HEK293 (cell line): Measurements from ENCODE around the gene DDX39A.

ENCODE experiments used
- ATF2 ChIP-seq: fragments of 450-650 bp; formaldehyde crosslinking; IDR thresholded peaks from 2 replicates; pipeline ENCODE4 v1.5.1; 2016; ENCODE audit warnings: missing biosample characterization, missing genetic modification characterization, low read depth
- GLI4 ChIP-seq: fragments of 450-650 bp; formaldehyde crosslinking; IDR thresholded peaks from 2 replicates; pipeline ENCODE4 v1.5.1; 2016; ENCODE audit warnings: missing biosample characterization, missing genetic modification characterization
- HIC1 ChIP-seq: fragments of 450-650 bp; formaldehyde crosslinking; IDR thresholded peaks from 2 replicates; pipeline ENCODE4 v1.5.1; 2016; ENCODE audit warnings: missing biosample characterization, missing genetic modification characterization
- HOXD13 ChIP-seq: sonication (generic); formaldehyde crosslinking; IDR thresholded peaks from 2 replicates; pipeline ENCODE4 v1.8.0; 2022; ENCODE audit warnings: missing genetic modification reagents, borderline replicate concordance
- MEIS1 ChIP-seq: sonication (generic); formaldehyde crosslinking; IDR thresholded peaks from 2 replicates; pipeline ENCODE4 v1.8.1; 2022; ENCODE audit warnings: missing genetic modification reagents, mild to moderate bottlenecking, borderline replicate concordance
- MZF1 ChIP-seq: fragments of 450-650 bp; formaldehyde crosslinking; IDR thresholded peaks from 2 replicates; pipeline ENCODE4 v1.5.1; 2017; ENCODE audit warnings: missing biosample characterization, missing genetic modification characterization, borderline replicate concordance
- SCRT2 ChIP-seq: fragments of 450-650 bp; formaldehyde crosslinking; IDR thresholded peaks from 2 replicates; pipeline ENCODE4 v1.5.1; 2016; ENCODE audit warnings: missing biosample characterization, missing genetic modification characterization
- ZBTB20 ChIP-seq: fragments of 450-650 bp; formaldehyde crosslinking; IDR thresholded peaks from 2 replicates; pipeline ENCODE4 v1.5.1; 2016; ENCODE audit warnings: missing biosample characterization, missing genetic modification characterization
- ZEB2 ChIP-seq: fragments of 450-650 bp; formaldehyde crosslinking; IDR thresholded peaks from 2 replicates; pipeline ENCODE4 v1.5.1; 2016; ENCODE audit warnings: missing biosample characterization, missing genetic modification characterization
- ZNF132 ChIP-seq: fragments of 450-650 bp; formaldehyde crosslinking; IDR thresholded peaks from 2 replicates; pipeline ENCODE4 v1.5.1; 2017; ENCODE audit warnings: missing biosample characterization, missing genetic modification characterization, borderline replicate concordance
- ZNF138 ChIP-seq: fragments of 450-650 bp; formaldehyde crosslinking; IDR thresholded peaks from 2 replicates; pipeline ENCODE4 v1.5.1; 2016; ENCODE audit warnings: missing biosample characterization, missing genetic modification characterization, borderline replicate concordance
- ZNF175 ChIP-seq: fragments of 450-650 bp; formaldehyde crosslinking; IDR thresholded peaks from 2 replicates; pipeline ENCODE4 v1.5.1; 2016; ENCODE audit warnings: missing biosample characterization, missing genetic modification characterization
- ZNF26 ChIP-seq: fragments of 450-650 bp; formaldehyde crosslinking; IDR thresholded peaks from 2 replicates; pipeline ENCODE4 v1.5.1; 2016; ENCODE audit warnings: missing biosample characterization, missing genetic modification characterization
- ZNF354C ChIP-seq: fragments of 450-650 bp; formaldehyde crosslinking; IDR thresholded peaks from 2 replicates; pipeline ENCODE4 v1.5.1; 2016; ENCODE audit warnings: missing biosample characterization, missing genetic modification characterization, low read depth, borderline replicate concordance
- ZNF391 ChIP-seq: fragments of 450-650 bp; formaldehyde crosslinking; IDR thresholded peaks from 2 replicates; pipeline ENCODE4 v1.5.1; 2016; ENCODE audit warnings: low read depth, missing biosample characterization, missing genetic modification characterization, borderline replicate concordance
- ZNF510 ChIP-seq: fragments of 450-650 bp; formaldehyde crosslinking; IDR thresholded peaks from 2 replicates; pipeline ENCODE4 v1.5.1; 2018; ENCODE audit warnings: mild to moderate bottlenecking, missing genetic modification characterization, missing biosample characterization; ENCODE audit not compliant: insufficient replicate concordance
- ZNF585B ChIP-seq: fragments of 450-650 bp; formaldehyde crosslinking; IDR thresholded peaks from 2 replicates; pipeline ENCODE4 v1.5.1; 2016; ENCODE audit warnings: missing biosample characterization, missing genetic modification characterization
- ZNF629 ChIP-seq: fragments of 450-650 bp; formaldehyde crosslinking; IDR thresholded peaks from 2 replicates; pipeline ENCODE4 v1.5.1; 2017; ENCODE audit warnings: missing biosample characterization, missing genetic modification characterization
- ZNF654 ChIP-seq: fragments of 450-650 bp; formaldehyde crosslinking; IDR thresholded peaks from 2 replicates; pipeline ENCODE4 v1.5.1; 2016; ENCODE audit warnings: low read depth, missing biosample characterization, missing genetic modification characterization
- ZNF670 ChIP-seq: fragments of 450-650 bp; formaldehyde crosslinking; IDR thresholded peaks from 2 replicates; pipeline ENCODE4 v1.5.1; 2016; ENCODE audit warnings: missing biosample characterization, missing genetic modification characterization, low read depth
- ZNF701 ChIP-seq: fragments of 450-650 bp; formaldehyde crosslinking; IDR thresholded peaks from 2 replicates; pipeline ENCODE4 v1.5.1; 2016; ENCODE audit warnings: missing biosample characterization, missing genetic modification characterization
- ZNF776 ChIP-seq: fragments of 450-650 bp; formaldehyde crosslinking; IDR thresholded peaks from 2 replicates; pipeline ENCODE4 v1.5.0; 2017; ENCODE audit warnings: missing biosample characterization, missing genetic modification characterization, borderline replicate concordance
- ZSCAN23 ChIP-seq: fragments of 450-650 bp; formaldehyde crosslinking; IDR thresholded peaks from 2 replicates; pipeline ENCODE4 v1.5.1; 2016; ENCODE audit warnings: missing biosample characterization, missing genetic modification characterization
- TF ChIP-seq, protein P1 (sequence below): fragments of 450-650 bp; formaldehyde crosslinking; IDR thresholded peaks from 2 replicates; pipeline ENCODE4 v1.5.1; 2016; ENCODE audit warnings: missing biosample characterization, missing genetic modification characterization
- TF ChIP-seq, protein P2 (sequence below): fragments of 450-650 bp; formaldehyde crosslinking; conservative IDR thresholded peaks from 2 replicates; pipeline ENCODE4 v1.5.1; 2016; ENCODE audit warnings: low read depth, missing biosample characterization, missing genetic modification characterization

Gene DDX39A

GRCh38 chr19:14405758-14406644 is 13.1 kb downstream of the DDX39A start (continued):
- TF ChIP-seq ZNF175 (tag by site-specific recombination) (no peak), ZNF391 (no peak), ZNF585B (tag by site-specific recombination) (no peak), ZNF510 (no peak), ZNF701 (tag by site-specific recombination) (no peak), HIC1 (tag by site-specific recombination) (peak; percentile 60), ZNF654 (tag by site-specific recombination) (peak; percentile 42), ZBTB20 (peak; percentile 25; the same call in 1 of the 2 replicates), ZSCAN23 (tag by site-specific recombination) (no peak), MZF1 (no peak), ZNF354C (tag by site-specific recombination) (no peak), ZEB2 (tag by site-specific recombination) (0 out of 2 replicates have a peak, but pooled peaks have one; percentile 26), MEIS1 (CRISPR knock-in tag) (no peak), ZNF776 (tag by site-specific recombination) (no peak), GLI4 (tag by site-specific recombination) (no peak), ZNF132 (tag by site-specific recombination) (no peak), ZNF138 (tag by site-specific recombination) (no peak), HOXD13 (CRISPR knock-in tag) (no peak), ZNF670 (tag by site-specific recombination) (no peak), ZNF26 (tag by site-specific recombination) (no peak), ATF2 (tag by site-specific recombination) (no peak), SCRT2 (no peak), ZNF629 (0 out of 2 replicates have a peak, but pooled peaks have one; percentile 39)
- TF ChIP-seq, protein P1, sequence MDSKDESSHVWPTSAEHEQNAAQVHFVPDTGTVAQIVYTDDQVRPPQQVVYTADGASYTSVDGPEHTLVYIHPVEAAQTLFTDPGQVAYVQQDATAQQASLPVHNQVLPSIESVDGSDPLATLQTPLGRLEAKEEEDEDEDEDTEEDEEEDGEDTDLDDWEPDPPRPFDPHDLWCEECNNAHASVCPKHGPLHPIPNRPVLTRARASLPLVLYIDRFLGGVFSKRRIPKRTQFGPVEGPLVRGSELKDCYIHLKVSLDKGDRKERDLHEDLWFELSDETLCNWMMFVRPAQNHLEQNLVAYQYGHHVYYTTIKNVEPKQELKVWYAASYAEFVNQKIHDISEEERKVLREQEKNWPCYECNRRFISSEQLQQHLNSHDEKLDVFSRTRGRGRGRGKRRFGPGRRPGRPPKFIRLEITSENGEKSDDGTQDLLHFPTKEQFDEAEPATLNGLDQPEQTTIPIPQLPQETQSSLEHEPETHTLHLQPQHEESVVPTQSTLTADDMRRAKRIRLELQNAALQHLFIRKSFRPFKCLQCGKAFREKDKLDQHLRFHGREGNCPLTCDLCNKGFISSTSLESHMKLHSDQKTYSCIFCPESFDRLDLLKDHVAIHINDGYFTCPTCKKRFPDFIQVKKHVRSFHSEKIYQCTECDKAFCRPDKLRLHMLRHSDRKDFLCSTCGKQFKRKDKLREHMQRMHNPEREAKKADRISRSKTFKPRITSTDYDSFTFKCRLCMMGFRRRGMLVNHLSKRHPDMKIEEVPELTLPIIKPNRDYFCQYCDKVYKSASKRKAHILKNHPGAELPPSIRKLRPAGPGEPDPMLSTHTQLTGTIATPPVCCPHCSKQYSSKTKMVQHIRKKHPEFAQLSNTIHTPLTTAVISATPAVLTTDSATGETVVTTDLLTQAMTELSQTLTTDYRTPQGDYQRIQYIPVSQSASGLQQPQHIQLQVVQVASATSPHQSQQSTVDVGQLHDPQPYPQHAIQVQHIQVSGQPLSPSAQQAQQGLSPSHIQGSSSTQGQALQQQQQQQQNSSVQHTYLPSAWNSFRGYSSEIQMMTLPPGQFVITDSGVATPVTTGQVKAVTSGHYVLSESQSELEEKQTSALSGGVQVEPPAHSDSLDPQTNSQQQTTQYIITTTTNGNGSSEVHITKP (tag by site-specific recombination): peak; percentile 22; the same call in 1 of the 2 replicates
- TF ChIP-seq, protein P2, sequence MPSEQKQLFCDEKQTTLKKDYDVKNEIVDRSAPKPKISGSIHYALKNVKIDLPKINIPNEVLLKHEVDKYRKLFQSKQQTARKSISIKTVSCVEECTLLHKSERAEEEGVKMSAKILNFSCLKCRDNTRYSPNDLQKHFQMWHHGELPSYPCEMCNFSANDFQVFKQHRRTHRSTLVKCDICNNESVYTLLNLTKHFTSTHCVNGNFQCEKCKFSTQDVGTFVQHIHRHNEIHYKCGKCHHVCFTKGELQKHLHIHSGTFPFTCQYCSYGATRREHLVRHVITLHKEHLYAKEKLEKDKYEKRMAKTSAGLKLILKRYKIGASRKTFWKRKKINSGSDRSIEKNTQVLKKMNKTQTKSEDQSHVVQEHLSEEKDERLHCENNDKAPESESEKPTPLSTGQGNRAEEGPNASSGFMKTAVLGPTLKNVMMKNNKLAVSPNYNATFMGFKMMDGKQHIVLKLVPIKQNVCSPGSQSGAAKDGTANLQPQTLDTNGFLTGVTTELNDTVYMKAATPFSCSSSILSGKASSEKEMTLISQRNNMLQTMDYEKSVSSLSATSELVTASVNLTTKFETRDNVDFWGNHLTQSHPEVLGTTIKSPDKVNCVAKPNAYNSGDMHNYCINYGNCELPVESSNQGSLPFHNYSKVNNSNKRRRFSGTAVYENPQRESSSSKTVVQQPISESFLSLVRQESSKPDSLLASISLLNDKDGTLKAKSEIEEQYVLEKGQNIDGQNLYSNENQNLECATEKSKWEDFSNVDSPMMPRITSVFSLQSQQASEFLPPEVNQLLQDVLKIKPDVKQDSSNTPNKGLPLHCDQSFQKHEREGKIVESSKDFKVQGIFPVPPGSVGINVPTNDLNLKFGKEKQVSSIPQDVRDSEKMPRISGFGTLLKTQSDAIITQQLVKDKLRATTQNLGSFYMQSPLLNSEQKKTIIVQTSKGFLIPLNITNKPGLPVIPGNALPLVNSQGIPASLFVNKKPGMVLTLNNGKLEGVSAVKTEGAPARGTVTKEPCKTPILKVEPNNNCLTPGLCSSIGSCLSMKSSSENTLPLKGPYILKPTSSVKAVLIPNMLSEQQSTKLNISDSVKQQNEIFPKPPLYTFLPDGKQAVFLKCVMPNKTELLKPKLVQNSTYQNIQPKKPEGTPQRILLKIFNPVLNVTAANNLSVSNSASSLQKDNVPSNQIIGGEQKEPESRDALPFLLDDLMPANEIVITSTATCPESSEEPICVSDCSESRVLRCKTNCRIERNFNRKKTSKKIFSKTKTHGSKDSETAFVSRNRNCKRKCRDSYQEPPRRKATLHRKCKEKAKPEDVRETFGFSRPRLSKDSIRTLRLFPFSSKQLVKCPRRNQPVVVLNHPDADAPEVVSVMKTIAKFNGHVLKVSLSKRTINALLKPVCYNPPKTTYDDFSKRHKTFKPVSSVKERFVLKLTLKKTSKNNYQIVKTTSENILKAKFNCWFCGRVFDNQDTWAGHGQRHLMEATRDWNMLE (tag by site-specific recombination): no peak
